NCI-H524 treated with DMSO at 0.1 percent for 48 hours (cell line): ENCODE measurements around the gene DNAJC1.
"Not testable (repeated sequence)": the region's sequence is repeated elsewhere in the genome, so short reads cannot be mapped to it uniquely, and the experiment has no call there.

Source experiments
- DNase-seq: peaks from one replicate; lab custom pipeline; 2025; lab: John Stamatoyannopoulos, UW

DNAJC1 gene

GRCh38 chr10:21825345-21825744 is 178.2 kb downstream of the DNAJC1 start:
- no peak for DNase-seq

GRCh38 chr10:21824409-21824808 is 179.1 kb downstream of the DNAJC1 start:
- no peak for DNase-seq

GRCh38 chr10:21823617-21824016 is 179.9 kb downstream of the DNAJC1 start:
- DNase-seq: no peak

- DNase-seq: not testable (repeated sequence)
Observed at GRCh38 chr10:21822273-21822672, 181.3 kb downstream of the DNAJC1 start.

GRCh38 chr10:21820952-21821351 is 182.6 kb downstream of the DNAJC1 start:
- DNase-seq: no peak

- not testable (repeated sequence) for DNase-seq
Observed at GRCh38 chr10:21818416-21818815, 185.1 kb downstream of the DNAJC1 start.

GRCh38 chr10:21814866-21815265 is 188.7 kb downstream of the DNAJC1 start:
- peak; percentile 83 for DNase-seq

- no peak for DNase-seq
Observed at GRCh38 chr10:21813946-21814345, 189.6 kb downstream of the DNAJC1 start.

GRCh38 chr10:21811245-21811585 is 192.3 kb downstream of the DNAJC1 start:
- DNase-seq: no peak

- DNase-seq: no peak
Observed at GRCh38 chr10:21810582-21811244, 192.8 kb downstream of the DNAJC1 start.

- peak; percentile 34 for DNase-seq
Observed at GRCh38 chr10:21808550-21808949, 195.0 kb downstream of the DNAJC1 start.

- DNase-seq: no peak
Observed at GRCh38 chr10:21807180-21807579, 196.3 kb downstream of the DNAJC1 start.

- DNase-seq: no peak
Observed at GRCh38 chr10:21803374-21803773, 200.2 kb downstream of the DNAJC1 start.

- no peak for DNase-seq
Observed at GRCh38 chr10:21801609-21802008, 201.9 kb downstream of the DNAJC1 start.

- DNase-seq: no peak
Observed at GRCh38 chr10:21797984-21798765, 205.4 kb downstream of the DNAJC1 start.

GRCh38 chr10:21797533-21797932 is 206.0 kb downstream of the DNAJC1 start:
- no peak for DNase-seq

- DNase-seq: no peak
Observed at GRCh38 chr10:21791276-21791675, 212.3 kb downstream of the DNAJC1 start.

- DNase-seq: no peak
Observed at GRCh38 chr10:21776883-21777282, 226.6 kb downstream of the DNAJC1 start.

- no peak for DNase-seq
Observed at GRCh38 chr10:21771219-21771618, 232.3 kb downstream of the DNAJC1 start.

- DNase-seq: no peak
Observed at GRCh38 chr10:21769041-21769440, 234.5 kb downstream of the DNAJC1 start.

GRCh38 chr10:21764466-21765189 is 238.9 kb downstream of the DNAJC1 start:
- no peak for DNase-seq

GRCh38 chr10:21760332-21760731 is 243.2 kb downstream of the DNAJC1 start:
- DNase-seq: no peak

GRCh38 chr10:21759232-21759631 is 244.3 kb downstream of the DNAJC1 start:
- DNase-seq: no peak
